HUDEP-2 (cell line): ENCODE results near the gene IQUB.
"Not testable (repeated sequence)": the region's sequence is repeated elsewhere in the genome, so short reads cannot be mapped to it uniquely, and the experiment has no call there.

Experiments
- DNase-seq, 76 experiments: peaks; one replicate each; lab custom pipeline; 2025; ENCODE audit not compliant: unreplicated experiment in 76 of 76; lab: John Stamatoyannopoulos, UW

IQUB gene

DNA sequence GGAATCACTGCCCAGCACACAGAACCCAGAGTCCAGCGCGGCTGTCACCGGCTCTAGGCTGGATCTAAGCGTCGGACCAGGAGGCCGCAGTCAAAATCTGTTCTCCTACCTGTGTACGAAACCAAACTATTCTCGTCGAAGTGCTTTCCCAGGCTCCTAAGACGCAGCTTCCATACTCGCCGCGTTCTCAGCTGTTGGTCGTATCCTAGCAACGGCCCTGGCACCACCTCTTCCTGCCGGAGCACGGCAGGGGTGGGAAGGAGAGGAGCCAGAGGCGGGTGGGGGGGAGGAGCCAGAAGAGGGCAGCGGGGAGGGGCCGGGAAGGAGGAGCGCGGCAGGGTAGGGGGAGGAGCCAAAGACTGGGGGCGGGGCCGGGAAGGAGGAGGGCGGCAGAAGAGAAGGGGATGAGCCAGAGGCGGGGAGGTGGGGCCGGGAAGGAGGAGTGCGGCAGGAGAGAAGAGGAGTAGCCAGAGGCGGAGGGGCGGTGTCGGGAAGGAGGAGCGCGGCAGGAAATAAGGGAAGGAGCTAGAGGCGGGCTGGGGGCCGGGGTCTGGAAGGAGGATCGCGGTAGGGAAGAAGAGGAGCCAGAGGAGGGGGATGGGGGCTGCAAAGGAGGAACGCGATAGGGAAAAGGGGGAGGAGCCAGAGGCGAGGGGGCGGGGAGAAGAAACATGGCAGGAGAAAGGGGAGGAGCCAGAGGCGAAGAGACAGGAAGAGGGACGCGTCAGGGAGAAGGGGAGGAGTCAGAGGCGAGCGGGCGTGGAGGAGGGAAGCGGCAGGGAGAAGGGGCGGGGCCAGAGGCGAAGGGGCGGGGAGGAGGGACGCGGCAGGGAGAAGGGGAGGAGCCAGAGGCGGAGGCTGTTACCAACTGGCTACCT, at the start of gene IQUB:
Gene IQUB, minus strand, starts transcription at position 213 of the 878 bp plus-strand sequence. CDS start 22,255 bp downstream, outside the sequence.
- DNase-seq: peak; percentile 44 to 99 (median 95)

DNA sequence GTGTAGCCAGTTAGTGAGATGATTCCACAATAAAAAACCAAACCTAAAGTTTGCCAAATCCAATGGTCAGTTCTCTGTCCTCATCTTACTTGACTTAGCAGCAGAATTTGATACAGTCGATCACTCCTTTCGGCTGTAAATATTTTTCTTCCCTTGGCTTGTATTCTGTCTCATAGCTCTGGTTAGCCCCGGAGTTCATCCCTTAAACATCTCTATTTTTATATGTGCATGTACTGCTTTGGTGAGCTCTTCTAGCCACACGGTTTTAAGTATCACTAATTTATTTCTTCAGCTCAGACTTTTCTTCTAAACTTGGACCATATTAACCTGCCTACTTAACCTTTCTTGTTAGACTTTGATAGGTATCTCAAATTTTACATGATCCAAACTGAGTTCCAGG, 49.4 kb upstream of the IQUB start:
- no peak for DNase-seq

DNA sequence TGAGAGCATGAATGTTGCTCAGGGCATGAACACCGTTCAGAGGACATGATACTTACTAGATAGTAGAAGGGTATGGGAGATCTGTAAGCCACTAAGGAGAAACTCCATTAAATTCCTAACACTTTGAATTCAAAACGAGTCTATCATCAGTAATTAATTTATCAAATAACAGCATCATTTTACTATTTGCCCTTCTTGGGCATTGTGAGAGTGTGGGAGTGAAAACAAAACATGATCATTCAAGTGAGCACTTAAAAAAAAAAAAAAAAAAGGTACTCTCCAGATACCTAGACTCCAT, 46.7 kb upstream of the IQUB start:
- no peak for DNase-seq

DNA sequence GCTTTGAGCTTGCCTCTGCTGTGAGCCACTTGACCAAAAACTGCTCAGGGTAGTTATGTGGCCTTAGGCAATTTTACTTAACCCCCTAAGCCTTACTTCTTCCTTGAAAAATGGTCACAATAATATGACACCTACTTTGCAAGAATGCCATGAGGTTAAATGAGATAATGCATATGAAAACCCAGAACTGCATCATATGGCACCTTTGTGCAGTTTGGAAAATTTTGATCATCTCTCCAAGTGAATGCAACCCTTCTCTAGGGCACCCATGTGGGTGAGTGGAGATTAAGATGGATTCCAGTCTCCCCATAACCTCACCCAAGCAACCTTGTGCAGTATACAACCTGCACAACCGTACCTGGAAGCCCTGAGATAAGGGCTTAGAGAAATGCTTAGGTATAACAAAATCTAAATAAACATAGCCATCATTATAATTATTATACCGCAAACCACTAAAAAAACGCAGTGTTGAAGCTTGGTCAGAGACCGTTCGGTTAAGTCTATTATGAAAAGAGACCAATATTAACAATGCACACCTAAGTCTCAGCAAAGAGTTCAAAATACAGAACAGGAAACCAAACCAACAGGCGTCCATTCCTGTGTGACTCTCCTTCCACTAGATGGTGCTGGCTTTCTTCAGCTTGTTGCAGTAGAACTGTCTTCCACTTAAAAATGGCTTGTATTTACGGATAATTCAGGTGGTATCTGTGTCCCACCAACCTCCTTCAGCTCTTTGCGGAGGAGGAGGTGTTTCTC, 46.2 kb upstream of the IQUB start:
- peak in 10 of 76 experiments; percentile 0 to 36 (median 13) for DNase-seq

DNA sequence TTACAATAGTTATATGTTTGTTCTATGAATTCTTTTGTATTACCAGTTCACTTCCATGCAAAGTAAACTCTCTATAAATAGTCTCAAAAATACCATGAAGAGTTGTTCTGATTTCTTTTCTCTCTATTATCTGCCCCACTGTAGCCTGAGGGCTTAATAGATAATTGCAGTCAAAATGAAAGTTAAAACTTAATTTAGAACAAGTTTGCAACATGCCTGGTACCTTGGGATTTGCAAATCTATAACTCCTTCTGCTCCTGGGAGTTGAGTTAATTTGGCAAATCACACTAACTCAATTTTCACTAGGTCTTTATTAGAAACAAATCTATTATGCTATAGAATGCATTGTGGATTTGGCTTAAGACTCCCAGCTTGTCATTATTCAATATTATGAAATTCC, 45.0 kb upstream of the IQUB start:
- no peak for DNase-seq

DNA sequence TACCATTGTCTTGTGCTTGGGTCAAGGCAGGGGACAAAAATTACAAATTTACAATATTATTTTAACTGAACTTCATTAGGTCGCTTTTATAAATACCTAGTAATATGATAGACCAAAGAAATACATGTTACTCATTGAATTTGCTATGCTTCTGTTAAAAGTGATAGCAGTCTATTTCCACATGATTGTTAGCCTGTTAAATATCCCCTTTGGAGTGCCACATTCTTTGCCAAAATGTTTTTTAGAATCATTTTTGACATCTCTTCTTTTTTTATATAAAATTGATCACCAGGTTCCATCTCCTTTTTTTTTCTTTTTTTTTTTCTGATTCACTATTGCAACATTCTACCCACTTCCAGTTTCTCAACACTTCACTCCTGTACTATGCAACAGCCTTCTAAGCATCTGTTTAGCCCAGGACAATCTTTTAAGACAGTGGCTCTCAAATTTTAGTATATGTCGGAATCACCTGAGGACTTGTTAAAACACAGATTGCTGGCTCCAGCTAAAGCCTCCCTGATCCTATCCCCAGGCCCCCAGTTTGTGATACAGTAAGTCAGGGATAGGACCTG, 39.6 kb upstream of the IQUB start:
- no peak for DNase-seq

DNA sequence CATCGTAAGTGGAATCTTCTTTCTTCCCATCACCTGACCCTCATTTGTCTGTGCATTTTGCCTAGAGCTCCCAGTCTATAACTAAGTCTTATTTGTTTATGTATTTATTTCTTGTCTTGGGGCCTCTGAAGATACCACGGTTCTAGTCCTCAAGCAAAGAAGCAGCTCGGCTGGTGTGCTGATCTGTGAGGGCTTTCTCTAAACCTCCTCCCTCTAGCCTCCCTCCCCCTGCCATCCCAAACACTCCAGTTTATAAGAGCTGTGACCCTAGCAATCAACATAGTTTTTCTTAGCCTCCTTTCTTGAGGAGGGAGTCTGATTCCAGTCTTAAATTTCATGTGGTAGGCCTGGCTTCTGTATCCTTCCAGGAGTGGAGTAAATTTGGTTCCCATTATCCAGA, 38.9 kb upstream of the IQUB start:
- DNase-seq: no peak

DNA sequence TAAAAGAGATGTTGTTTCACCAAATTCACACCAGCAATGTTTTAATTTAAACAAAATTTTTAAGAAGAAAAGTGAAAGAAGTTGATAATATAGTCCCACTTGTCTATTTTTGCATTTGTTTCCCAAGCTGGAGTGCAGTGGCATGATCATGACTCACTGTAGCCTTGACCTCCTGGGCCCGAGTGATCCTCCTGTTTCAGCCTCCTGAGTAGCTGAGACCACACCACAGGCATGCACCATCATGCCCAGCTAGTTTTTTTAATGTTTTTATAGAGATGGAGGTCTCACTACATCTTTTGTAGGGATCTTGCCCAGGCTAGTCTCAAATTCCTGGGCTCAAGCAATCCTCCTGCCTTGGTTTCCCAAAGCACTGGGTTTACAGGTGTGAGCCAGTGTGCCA, 37.3 kb upstream of the IQUB start:
- no peak for DNase-seq

DNA sequence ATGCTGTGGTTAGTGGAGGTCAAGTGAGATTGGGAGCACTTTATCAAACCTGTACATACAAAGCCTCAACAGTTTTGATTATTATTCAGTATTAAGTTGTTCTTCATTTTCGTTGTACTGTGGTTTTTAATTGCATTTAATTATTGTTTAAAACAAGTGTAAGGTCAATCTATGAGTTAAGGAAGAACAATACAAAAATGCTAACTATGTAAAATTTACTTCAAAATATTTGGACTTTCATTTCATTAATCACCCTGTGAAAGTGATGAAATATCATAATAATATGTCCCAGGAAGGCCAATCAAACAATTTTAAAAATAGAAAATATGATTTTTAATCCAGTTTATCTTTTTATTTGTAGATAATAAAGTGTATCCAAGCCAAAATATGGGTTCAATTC, 36.8 kb upstream of the IQUB start:
- DNase-seq: no peak

DNA sequence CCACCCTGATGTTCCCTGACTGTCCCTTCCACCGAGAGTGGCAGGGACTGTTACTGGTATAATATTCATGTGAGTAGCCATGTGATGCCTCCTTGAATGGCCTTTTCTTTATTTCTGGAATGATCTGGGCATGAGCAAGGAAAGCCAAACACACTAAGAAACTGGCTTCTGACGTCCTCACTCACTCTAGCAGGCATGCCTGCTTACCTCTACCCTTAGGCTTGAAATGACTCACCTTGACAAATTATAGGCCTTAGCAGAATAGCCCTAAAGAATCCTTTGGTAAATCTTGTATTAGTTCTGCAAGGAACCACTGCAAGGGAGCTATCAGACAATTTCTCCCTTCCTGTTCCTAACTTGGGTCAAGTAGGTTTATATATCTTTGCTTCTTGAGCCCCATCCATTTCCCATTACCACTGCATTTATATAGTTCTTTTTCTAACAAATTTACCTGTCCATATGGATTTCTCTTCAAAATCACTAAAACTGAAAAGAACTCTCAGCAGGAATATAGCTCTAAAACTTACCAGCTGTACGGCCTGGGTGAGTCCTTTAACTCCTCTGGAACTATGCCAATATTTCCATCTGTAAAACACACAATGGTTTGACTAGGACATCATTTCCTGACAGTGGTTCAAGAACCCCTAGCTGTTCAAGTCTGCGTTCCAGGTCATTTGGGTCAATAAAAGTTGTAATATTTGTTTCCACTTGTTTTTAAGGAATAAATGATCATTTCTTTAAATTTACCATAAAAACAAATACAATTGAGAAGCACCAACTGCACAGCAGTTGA, 36.2 kb upstream of the IQUB start:
- peak in 3 of 76 experiments; percentile 3 to 10 (median 8) for DNase-seq

DNA sequence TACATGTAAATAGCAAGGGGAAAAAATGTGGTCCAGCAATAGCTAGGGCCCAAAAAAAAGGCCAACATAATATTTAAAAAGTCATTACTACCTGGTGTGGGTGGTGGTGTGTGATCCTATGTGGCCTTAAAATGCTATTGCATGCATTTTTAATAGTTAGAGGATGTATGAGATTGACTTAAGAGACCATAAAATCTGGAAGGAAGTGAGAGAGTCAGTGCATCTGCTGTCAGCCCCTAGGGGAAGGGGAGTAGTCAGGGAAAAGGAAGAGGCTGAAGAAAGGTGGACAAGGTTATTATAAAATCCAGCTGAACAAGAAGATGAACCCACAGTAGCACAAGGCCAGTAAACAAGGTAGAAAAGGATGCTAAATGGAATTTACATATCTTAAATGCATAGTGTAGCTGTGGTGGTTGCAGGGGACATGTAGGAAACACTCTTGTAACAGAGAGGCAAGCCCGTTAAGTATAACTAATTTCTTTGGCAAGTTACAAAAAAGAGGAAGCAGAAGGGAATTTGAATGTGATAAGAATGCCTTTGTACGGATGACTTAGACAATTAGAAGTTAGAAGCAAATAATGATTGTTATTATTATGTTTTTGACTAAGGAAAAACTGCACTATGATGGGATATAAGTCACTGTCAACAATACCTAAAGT, 35.1 kb upstream of the IQUB start:
- no peak for DNase-seq

DNA sequence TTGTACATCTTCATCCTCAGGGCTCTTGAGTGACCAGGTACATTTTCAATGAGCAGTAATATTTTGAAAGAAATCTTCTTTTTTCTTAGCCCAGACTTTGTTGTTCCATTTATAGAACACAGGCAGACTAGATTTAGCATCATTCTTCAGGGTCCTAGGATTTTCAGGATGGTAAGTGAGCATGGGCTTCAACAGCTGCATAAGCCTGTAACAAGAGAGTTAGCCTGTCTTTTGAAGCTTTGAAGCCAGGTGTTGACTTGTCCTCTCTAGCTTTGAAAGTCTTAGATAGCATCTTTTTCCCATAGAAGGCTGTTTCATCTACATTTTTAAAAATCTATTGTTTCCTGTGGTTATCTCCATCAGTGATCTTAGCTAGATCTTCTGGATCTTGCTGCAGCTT, 27.7 kb upstream of the IQUB start:
- no peak for DNase-seq

DNA sequence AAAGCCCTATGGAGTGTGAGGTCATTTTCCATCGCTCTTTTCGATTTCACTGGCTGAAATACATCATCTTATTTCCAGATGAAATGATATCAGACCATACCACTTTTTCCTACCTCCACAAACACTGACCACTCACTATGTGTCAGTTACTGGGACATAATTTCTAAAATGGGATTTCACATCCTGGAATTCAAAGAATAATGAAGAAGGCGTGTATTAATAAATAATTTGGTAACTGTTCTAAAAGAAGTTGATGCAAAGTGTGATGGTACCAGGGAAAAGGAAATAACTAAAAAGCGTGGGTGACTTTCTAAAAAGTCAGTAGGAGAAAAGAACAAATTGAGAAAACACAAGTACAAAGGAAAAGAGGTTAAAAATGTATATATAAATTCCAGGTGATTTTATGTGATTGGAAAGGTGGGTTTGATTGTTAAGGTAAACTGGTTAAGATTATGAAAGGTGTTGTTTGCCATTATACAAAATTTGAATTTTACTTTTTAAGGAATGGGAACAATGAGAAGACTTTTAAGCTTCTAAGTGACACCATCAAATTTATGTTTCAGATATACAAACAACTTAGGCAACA, 24.0 kb upstream of the IQUB start:
- DNase-seq: no peak

DNA sequence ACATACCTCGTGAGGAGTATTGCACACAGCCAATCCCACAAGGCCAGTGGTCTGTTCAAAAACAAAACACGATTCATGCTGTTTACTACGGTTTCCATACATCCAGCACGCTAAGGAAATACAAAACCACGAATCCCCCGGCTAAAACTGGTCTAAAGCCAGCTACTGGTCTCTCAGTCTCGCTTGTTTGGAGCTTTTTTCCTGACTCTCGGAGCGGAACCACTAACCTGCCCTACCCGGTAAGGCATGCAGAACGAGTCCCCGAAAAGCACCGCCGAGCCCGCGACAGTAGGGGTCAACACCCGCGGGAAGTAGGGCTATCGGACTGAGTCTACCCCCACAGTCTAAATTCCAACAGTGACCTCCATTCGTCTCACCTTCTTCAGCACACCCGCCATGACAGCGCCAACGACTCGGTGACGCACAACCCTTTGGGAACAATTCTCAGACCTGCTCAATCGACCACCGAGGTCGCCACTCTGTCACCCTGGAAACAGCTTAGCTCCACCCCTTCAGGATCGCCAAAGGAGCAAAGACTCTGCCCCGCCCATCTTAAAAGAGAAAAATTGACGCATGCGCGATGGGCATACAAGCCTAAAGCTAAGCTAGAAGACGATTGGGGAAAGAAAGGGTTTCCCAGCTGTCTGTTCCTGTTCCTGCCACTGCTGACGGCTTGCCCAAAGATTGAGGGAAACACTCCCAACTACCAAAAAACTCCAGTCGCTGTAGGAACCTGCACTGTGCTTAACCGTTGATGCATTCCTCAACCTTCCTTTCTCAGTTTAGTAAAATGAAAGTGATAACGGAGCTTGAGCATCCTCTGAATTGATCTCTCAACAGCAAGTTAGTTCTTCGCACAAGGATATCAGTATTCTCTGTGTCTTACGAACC, 23.2 kb upstream of the IQUB start, which contains the start of gene NDUFA5:
Gene NDUFA5, minus strand, starts transcription at position 421 of the 891 bp plus-strand sequence. Its CDS starts 23 bp downstream, at position 398.
- DNase-seq: peak; percentile 11 to 99 (median 95)

DNA sequence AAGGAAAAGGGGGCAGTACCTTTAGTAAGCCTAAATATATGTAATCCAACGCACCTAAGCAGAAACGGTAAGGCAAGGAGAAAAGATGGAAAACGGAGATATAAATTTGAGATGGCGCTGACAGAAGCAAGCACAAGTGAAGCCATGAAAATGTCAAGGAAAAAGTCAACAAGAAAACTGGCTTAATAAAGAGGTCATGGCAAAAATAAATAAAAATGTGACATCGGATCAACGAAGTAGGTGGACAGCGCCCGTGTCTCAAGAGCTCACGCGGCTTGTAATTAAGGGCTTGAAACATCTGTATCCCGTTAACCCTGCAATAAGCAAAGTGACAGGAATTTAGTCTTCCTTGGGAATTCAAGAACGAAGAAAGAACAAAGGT, 22.6 kb upstream of the IQUB start:
- no peak for DNase-seq

DNA sequence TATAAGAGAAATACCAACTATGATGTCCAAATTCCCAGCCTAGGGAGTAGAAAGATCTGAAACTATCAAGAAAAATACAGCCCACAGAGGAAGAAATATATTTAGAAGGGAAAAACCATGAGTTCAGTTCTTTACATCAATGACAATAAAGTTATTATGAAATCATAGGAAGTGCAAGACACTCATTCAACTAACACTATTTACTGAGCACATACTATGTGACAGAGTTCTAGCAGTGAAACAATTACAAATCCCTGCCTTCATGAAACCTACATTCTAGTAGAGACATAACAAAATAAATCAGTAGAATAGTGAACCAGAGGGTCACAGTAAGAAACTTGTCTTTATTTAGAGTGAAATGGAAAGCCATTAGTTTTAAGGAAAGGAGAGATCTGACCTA, 21.1 kb upstream of the IQUB start:
- no peak for DNase-seq

DNA sequence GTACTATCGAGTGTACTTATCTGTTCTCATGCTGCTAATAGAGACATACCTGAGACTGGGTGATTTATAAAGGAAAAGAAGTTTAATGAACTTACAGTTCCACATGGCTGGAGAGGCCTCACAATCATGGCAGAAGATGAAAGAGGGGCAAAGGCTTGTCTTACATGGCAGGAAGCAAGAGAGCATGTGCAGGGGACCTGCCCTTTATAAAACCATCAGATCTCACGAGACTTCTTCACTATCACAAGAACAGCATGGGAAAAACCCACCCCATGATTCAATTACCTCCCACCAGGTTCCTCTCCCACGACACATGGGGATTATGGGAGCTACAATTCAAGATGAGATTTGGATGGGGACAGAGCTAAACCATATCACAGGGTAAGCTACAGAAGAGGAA, 18.8 kb upstream of the IQUB start:
- no peak for DNase-seq

DNA sequence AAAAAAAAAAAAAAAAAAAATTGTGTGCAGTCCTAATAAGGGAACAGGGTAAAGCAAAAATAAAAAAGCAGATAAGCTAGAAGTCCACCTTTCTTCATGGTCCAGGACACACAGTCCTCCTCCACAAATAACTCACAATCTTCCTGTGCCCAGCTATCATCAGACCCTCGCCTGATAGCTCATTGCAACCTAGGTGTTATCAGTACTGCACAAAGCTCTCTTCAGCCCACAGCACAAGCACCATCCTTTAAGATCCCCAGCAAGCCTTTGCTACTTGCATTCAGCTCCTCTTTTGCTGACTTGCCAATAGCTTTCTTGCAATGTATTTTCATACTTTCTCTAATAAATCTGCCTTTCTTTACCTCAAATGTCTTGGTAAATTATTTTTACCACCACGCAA, 18.2 kb upstream of the IQUB start:
- DNase-seq: peak in 63 of 76 experiments; percentile 1 to 84 (median 36)

DNA sequence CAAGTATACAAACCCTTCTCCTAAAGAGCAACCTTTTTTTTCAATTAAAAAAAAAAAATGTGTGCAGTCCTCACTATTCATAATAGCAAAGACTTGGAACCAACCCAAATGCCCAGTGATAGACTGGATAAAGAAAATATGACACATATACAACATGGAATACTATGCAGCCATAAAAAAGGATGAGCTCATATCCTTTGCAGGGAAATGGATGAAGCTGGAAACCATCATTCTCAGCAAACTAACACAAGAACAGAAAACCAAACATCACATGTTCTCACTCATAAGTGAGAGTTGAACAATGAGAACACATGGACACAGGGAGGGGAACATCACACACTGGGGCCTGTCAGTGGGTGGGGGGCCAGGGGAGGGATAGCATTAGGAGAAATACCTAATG, 17.7 kb upstream of the IQUB start:
- DNase-seq: not testable (repeated sequence)
